ENCODE results near the gene AFF3.

Gene AFF3

DNA sequence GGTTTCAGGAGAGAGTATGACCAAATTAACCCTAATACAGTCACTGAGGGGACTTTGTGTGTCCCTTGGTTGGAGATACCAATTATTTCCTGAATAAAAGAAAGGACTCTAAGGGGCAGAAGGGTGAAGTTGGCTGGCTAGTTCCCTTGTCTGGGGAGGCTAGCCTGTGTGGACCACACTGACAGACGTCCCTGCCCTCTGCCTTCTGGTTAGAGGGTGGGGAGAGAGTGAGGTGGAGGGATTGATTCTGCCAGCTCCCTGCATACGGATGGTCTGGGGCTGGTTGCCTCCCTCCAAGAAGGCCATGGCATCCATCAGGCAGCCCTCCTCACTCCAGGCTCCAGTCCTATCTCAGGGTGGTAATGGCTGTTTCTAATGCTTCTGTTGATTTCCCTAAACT, 37.4 kb upstream of the AFF3 start:
- no peak for DNase-seq (ENCODE audit: low spot score)
- Histone ChIP-seq H3K27me3 (ENCODE audit: insufficient read depth, poor library complexity, severe bottlenecking) (no peaks in the 10 kb centered on the region), H3K27ac (ENCODE audit: poor library complexity, severe bottlenecking) (no peak overlapping the region), H3K4me1 (ENCODE audit: insufficient read depth, poor library complexity, severe bottlenecking) (no peaks in the 10 kb centered on the region), H3K36me3 (ENCODE audit: low read depth) (no peaks in the 10 kb centered on the region), H3K9me3 (ENCODE audit: severe bottlenecking) (no peaks in the 10 kb centered on the region), H3K4me3 (ENCODE audit: severe bottlenecking) (no peak overlapping the region)
- TF ChIP-seq, protein P1, sequence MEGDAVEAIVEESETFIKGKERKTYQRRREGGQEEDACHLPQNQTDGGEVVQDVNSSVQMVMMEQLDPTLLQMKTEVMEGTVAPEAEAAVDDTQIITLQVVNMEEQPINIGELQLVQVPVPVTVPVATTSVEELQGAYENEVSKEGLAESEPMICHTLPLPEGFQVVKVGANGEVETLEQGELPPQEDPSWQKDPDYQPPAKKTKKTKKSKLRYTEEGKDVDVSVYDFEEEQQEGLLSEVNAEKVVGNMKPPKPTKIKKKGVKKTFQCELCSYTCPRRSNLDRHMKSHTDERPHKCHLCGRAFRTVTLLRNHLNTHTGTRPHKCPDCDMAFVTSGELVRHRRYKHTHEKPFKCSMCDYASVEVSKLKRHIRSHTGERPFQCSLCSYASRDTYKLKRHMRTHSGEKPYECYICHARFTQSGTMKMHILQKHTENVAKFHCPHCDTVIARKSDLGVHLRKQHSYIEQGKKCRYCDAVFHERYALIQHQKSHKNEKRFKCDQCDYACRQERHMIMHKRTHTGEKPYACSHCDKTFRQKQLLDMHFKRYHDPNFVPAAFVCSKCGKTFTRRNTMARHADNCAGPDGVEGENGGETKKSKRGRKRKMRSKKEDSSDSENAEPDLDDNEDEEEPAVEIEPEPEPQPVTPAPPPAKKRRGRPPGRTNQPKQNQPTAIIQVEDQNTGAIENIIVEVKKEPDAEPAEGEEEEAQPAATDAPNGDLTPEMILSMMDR (IDR thresholded peaks at IDR 0.05; ENCODE audit: poor library complexity, severe bottlenecking), result no peak
- no peak for ATAC-seq (ENCODE audit: low read depth)

- TF ChIP-seq, protein P1 (IDR thresholded peaks at IDR 0.05; ENCODE audit: poor library complexity, severe bottlenecking), result no peak
- H3K4me3 ChIP-seq (ENCODE audit: severe bottlenecking), result no peak overlapping the region
- H3K27me3 ChIP-seq (ENCODE audit: insufficient read depth, poor library complexity, severe bottlenecking), result no peaks in the 10 kb centered on the region
- DNase-seq (ENCODE audit: low spot score), result no peak
- ATAC-seq (ENCODE audit: low read depth), result no peak
- no peak overlapping the region for H3K27ac ChIP-seq (ENCODE audit: poor library complexity, severe bottlenecking)
- H3K36me3 ChIP-seq (ENCODE audit: low read depth), result no peaks in the 10 kb centered on the region
- no peaks in the 10 kb centered on the region for H3K9me3 ChIP-seq (ENCODE audit: severe bottlenecking)
- H3K4me1 ChIP-seq (ENCODE audit: insufficient read depth, poor library complexity, severe bottlenecking), result no peaks in the 10 kb centered on the region
Measured at GRCh38 chr2:100178864-100179263, 36.5 kb upstream of the AFF3 start.

DNA sequence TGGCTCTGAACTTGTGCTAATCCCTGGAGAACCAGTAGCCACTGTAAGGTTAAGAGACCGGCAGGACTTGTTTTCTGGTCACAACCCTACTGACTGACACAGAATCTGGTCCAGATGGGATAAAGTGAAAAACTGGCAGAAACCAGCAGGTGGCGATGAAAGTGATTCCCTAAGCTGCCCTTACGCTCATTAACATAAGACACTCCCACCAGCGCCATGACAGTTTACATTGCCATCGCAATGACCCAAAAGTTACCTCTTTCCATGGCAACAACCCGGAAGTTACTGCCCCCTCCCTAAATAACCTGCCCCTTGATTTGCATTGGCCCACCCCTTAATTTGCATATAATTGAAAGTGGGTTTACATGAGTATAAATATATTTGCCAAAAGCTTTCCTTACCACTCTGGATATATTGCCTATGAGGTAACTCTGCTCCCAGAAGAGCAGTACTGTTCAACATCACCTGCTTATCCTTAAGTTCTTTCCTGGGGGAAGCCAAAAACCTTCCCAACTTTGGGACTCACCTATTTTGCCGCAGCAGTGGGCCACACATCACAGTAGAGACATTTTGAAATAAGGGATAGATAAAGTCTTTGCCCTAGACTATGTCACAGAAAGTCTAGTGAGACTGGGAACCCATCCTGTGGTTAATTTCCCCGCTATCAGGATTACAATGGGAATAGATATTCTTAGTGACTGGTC, 35.8 kb upstream of the AFF3 start:
- no peaks in the 10 kb centered on the region for H3K27me3 ChIP-seq (ENCODE audit: insufficient read depth, poor library complexity, severe bottlenecking)
- no peaks in the 10 kb centered on the region for H3K4me1 ChIP-seq (ENCODE audit: insufficient read depth, poor library complexity, severe bottlenecking)
- no peak overlapping the region for H3K4me3 ChIP-seq (ENCODE audit: severe bottlenecking)
- ATAC-seq (ENCODE audit: low read depth) (peak; percentile 72), DNase-seq (ENCODE audit: low spot score) (no peak)
- no peaks in the 10 kb centered on the region for H3K36me3 ChIP-seq (ENCODE audit: low read depth)
- H3K27ac ChIP-seq (ENCODE audit: poor library complexity, severe bottlenecking), result no peak overlapping the region
- TF ChIP-seq, protein P1 (IDR thresholded peaks at IDR 0.05; ENCODE audit: poor library complexity, severe bottlenecking), result peak; percentile 36
- H3K9me3 ChIP-seq (ENCODE audit: severe bottlenecking), result no peaks in the 10 kb centered on the region

GRCh38 chr2:100176925-100177324, 34.5 kb upstream of the AFF3 start:
- DNase-seq (ENCODE audit: low spot score) (no peak), ATAC-seq (ENCODE audit: low read depth) (no peak)
- H3K36me3 ChIP-seq (ENCODE audit: low read depth), result no peaks in the 10 kb centered on the region
- H3K9me3 ChIP-seq (ENCODE audit: severe bottlenecking), result no peaks in the 10 kb centered on the region
- H3K4me1 ChIP-seq (ENCODE audit: insufficient read depth, poor library complexity, severe bottlenecking), result no peaks in the 10 kb centered on the region
- H3K4me3 ChIP-seq (ENCODE audit: severe bottlenecking), result no peak overlapping the region
- no peaks in the 10 kb centered on the region for H3K27me3 ChIP-seq (ENCODE audit: insufficient read depth, poor library complexity, severe bottlenecking)
- TF ChIP-seq, protein P1 (IDR thresholded peaks at IDR 0.05; ENCODE audit: poor library complexity, severe bottlenecking), result no peak
- no peak overlapping the region for H3K27ac ChIP-seq (ENCODE audit: poor library complexity, severe bottlenecking)

- Histone ChIP-seq H3K4me1 (ENCODE audit: insufficient read depth, poor library complexity, severe bottlenecking) (no peaks in the 10 kb centered on the region), H3K27me3 (ENCODE audit: insufficient read depth, poor library complexity, severe bottlenecking) (peaks cover 3% of the 10 kb centered on the region), H3K9me3 (ENCODE audit: severe bottlenecking) (no peaks in the 10 kb centered on the region), H3K4me3 (ENCODE audit: severe bottlenecking) (no peak overlapping the region), H3K27ac (ENCODE audit: poor library complexity, severe bottlenecking) (no peak overlapping the region), H3K36me3 (ENCODE audit: low read depth) (no peaks in the 10 kb centered on the region)
- TF ChIP-seq, protein P1 (IDR thresholded peaks at IDR 0.05; ENCODE audit: poor library complexity, severe bottlenecking), result no peak
- no peak for ATAC-seq (ENCODE audit: low read depth)
- no peak for DNase-seq (ENCODE audit: low spot score)
Measured at GRCh38 chr2:100174026-100174431, 31.6 kb upstream of the AFF3 start.

Data from RWPE2 (cell line).